Nephron (organoid): ENCODE measurements around the gene TOPORS.

ENCODE experiments used
- H3K27ac Mint-ChIP-seq, 3 experiments: 2 replicates each; pipeline ENCODE4 v1.8.0; 2020; ENCODE audit warnings: mixed read lengths in 3 of 3, mild to moderate bottlenecking in 2 of 3, moderate library complexity in 1 of 3
- H3K27me3 Mint-ChIP-seq: 2 replicates; pipeline ENCODE4 v1.8.0; 2021; ENCODE audit warnings: low read depth, mild to moderate bottlenecking, moderate library complexity, mixed read lengths
- H3K36me3 Mint-ChIP-seq: 2 replicates; pipeline ENCODE4 v1.8.0; 2020; ENCODE audit warnings: low read depth, mixed read lengths
- H3K4me1 Mint-ChIP-seq: 2 replicates; pipeline ENCODE4 v1.8.0; 2020; ENCODE audit warnings: mixed read lengths
- H3K4me3 Mint-ChIP-seq, 3 experiments: 2 replicates each; pipeline ENCODE4 v1.8.0; 2020; ENCODE audit warnings: mild to moderate bottlenecking in 3 of 3, mixed read lengths in 3 of 3, moderate library complexity in 2 of 3
- H3K9me3 Mint-ChIP-seq: 2 replicates; pipeline ENCODE4 v1.8.0; 2020; ENCODE audit warnings: mixed read lengths
- TF ChIP-seq, protein P1 (sequence below), 3 experiments: fragments of 200-600 bp; sonication (generic); IDR thresholded peaks; one replicate each; pipeline ENCODE4 v1.5.0; 2021; ENCODE audit warnings: antibody characterized with exemption in 3 of 3; ENCODE audit not compliant: unreplicated experiment in 3 of 3

Gene TOPORS

DNA sequence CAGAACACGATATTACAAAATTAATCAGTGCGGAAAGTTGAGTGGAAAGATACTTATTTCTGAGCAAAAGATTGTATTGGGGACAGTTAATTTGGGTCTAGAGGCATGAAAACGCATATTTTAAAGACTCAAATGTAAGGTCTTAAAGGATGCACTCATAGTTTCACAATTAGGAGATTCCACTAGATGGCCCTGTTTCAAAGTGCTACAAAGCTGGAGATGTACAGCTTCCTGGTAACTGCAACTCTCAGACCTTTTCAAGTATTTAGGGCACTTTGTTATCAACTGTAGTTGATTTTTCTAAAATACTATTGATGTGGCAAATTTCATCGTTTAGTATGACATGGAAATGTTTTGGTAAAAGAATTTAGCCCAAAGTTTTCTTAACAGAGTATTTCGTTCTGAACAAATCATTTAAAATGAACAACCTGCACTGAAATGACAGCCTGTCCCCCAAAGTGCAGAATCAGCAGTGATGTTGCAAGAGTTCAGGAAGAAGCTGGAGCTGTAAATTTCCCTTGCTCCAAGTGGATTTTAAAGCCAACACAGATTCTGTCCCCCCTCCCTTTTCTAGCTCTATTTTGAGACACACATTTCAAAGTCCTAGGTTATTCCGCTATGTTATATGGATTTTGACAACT is 36.8 kb upstream of the TOPORS start:
- Mint-ChIP-seq H3K27me3 (no peaks in the 10 kb centered on the region), H3K4me3 (no peak overlapping the region), H3K9me3 (no peaks in the 10 kb centered on the region), H3K27ac (peak overlapping the region; percentile 58 to 89 (median 69)), H3K36me3 (no peaks in the 10 kb centered on the region), H3K4me1 (peaks cover 19% of the 10 kb centered on the region)
- TF ChIP-seq, protein P1, sequence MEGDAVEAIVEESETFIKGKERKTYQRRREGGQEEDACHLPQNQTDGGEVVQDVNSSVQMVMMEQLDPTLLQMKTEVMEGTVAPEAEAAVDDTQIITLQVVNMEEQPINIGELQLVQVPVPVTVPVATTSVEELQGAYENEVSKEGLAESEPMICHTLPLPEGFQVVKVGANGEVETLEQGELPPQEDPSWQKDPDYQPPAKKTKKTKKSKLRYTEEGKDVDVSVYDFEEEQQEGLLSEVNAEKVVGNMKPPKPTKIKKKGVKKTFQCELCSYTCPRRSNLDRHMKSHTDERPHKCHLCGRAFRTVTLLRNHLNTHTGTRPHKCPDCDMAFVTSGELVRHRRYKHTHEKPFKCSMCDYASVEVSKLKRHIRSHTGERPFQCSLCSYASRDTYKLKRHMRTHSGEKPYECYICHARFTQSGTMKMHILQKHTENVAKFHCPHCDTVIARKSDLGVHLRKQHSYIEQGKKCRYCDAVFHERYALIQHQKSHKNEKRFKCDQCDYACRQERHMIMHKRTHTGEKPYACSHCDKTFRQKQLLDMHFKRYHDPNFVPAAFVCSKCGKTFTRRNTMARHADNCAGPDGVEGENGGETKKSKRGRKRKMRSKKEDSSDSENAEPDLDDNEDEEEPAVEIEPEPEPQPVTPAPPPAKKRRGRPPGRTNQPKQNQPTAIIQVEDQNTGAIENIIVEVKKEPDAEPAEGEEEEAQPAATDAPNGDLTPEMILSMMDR (IDR thresholded peaks at IDR 0.05; ENCODE audit: unreplicated experiment in 3 of 3) = peak; percentile 46 to 63 (median 54)

DNA sequence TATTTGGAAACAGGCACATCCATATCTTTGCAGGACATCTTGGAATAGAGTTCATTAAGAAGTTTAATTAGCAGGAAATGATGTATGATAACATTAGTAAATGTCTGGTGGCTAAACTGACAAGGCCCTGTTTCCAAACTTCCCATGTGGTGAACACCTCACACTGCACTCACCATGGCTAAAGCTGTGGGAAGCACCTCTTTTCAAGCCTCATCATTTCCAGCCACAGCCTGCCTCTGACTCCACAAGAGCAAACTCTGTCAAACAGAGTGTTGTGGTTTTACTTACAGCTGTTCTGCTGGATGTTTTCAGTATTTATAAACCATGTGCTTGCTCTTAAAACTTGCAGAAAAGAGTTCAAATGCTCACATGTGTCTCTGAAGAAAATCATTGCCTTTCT is 35.5 kb upstream of the TOPORS start:
- Mint-ChIP-seq H3K27me3 (no peaks in the 10 kb centered on the region), H3K27ac (no peak overlapping the region), H3K4me3 (no peak overlapping the region), H3K9me3 (no peaks in the 10 kb centered on the region), H3K36me3 (no peaks in the 10 kb centered on the region), H3K4me1 (peaks cover 19% of the 10 kb centered on the region)
- TF ChIP-seq, protein P1 (IDR thresholded peaks at IDR 0.05; ENCODE audit: unreplicated experiment in 3 of 3) = no peak

DNA sequence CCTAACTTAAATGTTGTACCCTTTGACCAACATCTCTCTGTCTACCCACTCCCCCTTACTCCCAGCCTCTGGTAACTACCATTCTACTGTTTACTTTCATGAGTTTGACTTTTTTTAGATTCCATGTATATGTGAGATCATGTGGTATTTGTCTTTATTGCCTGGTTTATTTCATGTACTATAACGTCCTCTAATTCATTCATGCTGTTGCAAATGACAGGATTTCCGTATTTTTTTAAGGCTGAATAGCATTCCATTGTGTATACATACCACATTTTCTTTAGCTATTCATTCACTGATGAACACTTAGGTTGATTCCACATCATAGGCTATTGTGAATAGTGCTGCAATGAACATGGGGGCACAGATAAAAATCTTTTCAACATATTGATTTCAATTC is 32.4 kb upstream of the TOPORS start:
- Mint-ChIP-seq H3K36me3 (no peaks in the 10 kb centered on the region), H3K27me3 (peaks cover 1% of the 10 kb centered on the region), H3K27ac (no peak overlapping the region), H3K9me3 (no peaks in the 10 kb centered on the region), H3K4me1 (peaks cover 20% of the 10 kb centered on the region), H3K4me3 (no peak overlapping the region)
- TF ChIP-seq, protein P1 (IDR thresholded peaks at IDR 0.05; ENCODE audit: unreplicated experiment in 3 of 3) = no peak

DNA sequence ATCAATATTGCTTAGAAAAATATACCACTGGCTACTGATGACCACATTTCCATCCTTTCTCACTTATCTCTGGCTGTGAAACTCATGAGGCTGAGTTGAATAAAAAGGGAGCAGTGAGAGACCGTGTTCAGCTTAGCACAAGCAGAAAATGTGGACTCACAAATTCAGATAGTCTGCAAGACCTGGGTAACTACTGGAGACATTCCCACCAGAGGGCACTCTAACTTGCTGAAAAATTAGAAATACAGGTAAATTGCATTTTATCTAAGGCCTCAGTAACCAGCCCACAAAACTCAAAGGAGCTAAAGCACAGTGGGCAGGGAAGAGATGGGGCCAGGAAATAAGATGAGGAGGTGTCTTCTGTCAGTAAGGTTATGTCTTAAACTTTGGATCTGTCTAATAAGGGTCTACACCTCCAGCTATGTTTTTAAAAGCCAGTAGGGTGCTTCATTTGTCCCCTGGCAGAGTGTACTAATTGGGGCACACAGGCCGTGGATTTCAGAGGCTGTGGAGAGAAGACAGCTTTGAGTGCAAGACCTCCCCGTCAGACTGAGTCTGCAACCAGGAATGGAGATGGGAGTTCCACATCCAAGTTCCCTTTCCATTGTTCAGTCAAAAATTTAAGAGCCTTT is 29.2 kb upstream of the TOPORS start:
- H3K27ac Mint-ChIP-seq = peak overlapping the region in 1 of 3 experiments; percentile 48
- H3K4me1 Mint-ChIP-seq = peaks cover 14% of the 10 kb centered on the region
- no peaks in the 10 kb centered on the region for H3K9me3 Mint-ChIP-seq
- no peak overlapping the region for H3K4me3 Mint-ChIP-seq
- H3K36me3 Mint-ChIP-seq = no peaks in the 10 kb centered on the region
- peaks cover 9% of the 10 kb centered on the region for H3K27me3 Mint-ChIP-seq
- TF ChIP-seq, protein P1 (IDR thresholded peaks at IDR 0.05; ENCODE audit: unreplicated experiment in 3 of 3) = peak; percentile 58 to 66 (median 66)

DNA sequence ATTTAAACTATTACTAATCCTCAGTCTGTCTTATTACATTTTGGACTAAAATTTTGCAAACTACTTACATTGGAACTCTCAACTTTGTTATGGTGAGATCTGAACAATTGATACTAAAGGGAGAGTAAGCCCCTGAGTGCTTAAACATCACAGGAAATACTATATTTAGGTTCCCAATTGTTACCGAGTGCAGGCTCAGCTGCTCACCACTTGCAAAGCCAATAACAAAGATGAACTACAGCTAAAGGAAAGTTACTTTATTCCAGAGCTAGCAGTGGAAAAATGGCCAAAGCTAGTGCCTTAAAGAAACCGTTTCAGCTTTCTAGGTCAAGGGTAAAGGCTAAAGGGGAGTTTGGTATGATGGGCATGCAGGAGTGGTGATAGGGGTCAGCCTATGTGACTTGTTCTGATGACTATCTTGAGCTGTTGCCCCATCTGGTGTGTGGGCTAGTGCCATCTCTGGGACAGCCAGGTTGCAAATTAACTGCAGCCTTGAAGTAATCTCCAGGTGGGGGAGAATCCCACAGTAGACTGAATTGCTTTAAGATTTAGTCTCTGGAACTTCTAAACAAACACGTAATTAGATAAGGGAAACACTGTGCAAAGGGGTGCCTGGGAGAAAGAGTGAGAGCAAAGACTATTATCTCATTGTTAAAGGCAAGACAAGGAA is 28.4 kb upstream of the TOPORS start:
- TF ChIP-seq, protein P1 (IDR thresholded peaks at IDR 0.05; ENCODE audit: unreplicated experiment in 3 of 3) = no peak
- Mint-ChIP-seq H3K4me1 (peaks cover 14% of the 10 kb centered on the region), H3K4me3 (no peak overlapping the region), H3K27me3 (peaks cover 9% of the 10 kb centered on the region), H3K27ac (no peak overlapping the region), H3K36me3 (no peaks in the 10 kb centered on the region), H3K9me3 (no peaks in the 10 kb centered on the region)
